ENCODE measurements around the gene STX4. TPM values are rescaled to one million over a fixed set of nuclear protein-coding genes. Genes with fewer than 3 reads are reported as not detected.

The STX4 gene
- polyA plus RNA-seq, 1 of the 3 experiments (the other 2 are of a cell fraction) = 117 TPM

DNA sequence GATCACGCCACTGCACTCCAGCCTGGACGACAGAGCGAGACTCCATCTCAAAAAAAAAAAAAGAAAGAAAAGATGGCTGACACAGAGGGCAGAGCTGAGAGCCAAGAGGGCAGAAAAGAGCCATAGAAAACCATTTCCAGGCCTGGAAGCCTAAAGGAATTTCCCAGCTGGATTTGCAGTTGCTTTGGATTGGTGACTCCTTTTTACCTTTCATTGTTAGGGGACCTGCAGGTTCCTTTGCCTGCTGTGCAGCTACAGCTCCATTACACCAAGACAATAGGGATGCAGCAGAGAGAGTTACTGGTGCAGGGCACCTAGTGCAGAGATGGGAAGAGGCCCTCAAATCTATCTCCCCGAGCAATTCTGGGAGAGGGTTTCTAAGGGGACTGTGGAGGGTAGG is 22.3 kb downstream of the STX4 start:
- Histone ChIP-seq H3K4me2 (no peak overlapping the region), H3K9ac (no peak overlapping the region), H3F3A (replicated peaks; ENCODE audit: insufficient read depth) (peaks cover 15% of the 10 kb centered on the region), H3K27me3 (ENCODE audit: insufficient read depth) (no peaks in the 10 kb centered on the region), H3K9me3 (no peaks in the 10 kb centered on the region), H4K20me1 (ENCODE audit: insufficient read depth) (no peaks in the 10 kb centered on the region), H3K9me2 (no peaks in the 10 kb centered on the region), H3K4me1 (ENCODE audit: control insufficient read depth in 1 of 2, insufficient read depth in 2 of 2, low read depth in 1 of 2, low read length in 1 of 2) (peaks cover 0 to 5% of the 10 kb centered on the region in 2 experiments; a peak in 1 of 4 replicates), H3K36me3 (replicated peaks in 1 of 2; ENCODE audit: control insufficient read depth in 1 of 2, insufficient read depth in 2 of 2, low read length in 1 of 2) (peaks cover 6 to 14% of the 10 kb centered on the region in 2 experiments), H3K79me2 (ENCODE audit: insufficient read depth) (peaks cover 10% of the 10 kb centered on the region), H2AFZ (ENCODE audit: low read depth) (no peak overlapping the region), H3K27ac (ENCODE audit: low read depth in 2 of 2, low read length in 1 of 2) (no peak overlapping the region), H3K4me3 (ENCODE audit: low read depth in 2 of 2, low read length in 1 of 2) (no peak overlapping the region)
- CTCF ChIA-PET = interaction anchor here (1.0 to 1.1 kb wide), 2 partner anchors 9 to 87 kb away, joined by 3 read pairs; no protein-coding TSS in a partner anchor
- WGBS (ENCODE audit: low lambda C conversion rate) = 88% methylated on average over 4 of the region's 4 CpGs
- POLR2A ChIA-PET = no interaction called here
- DNase-seq = no peak
- no peak for TF ChIP-seq FOSL2 (IDR thresholded peaks at IDR 0.05; ENCODE audit: borderline replicate concordance, low read depth)
- TF ChIP-seq, protein P1, sequence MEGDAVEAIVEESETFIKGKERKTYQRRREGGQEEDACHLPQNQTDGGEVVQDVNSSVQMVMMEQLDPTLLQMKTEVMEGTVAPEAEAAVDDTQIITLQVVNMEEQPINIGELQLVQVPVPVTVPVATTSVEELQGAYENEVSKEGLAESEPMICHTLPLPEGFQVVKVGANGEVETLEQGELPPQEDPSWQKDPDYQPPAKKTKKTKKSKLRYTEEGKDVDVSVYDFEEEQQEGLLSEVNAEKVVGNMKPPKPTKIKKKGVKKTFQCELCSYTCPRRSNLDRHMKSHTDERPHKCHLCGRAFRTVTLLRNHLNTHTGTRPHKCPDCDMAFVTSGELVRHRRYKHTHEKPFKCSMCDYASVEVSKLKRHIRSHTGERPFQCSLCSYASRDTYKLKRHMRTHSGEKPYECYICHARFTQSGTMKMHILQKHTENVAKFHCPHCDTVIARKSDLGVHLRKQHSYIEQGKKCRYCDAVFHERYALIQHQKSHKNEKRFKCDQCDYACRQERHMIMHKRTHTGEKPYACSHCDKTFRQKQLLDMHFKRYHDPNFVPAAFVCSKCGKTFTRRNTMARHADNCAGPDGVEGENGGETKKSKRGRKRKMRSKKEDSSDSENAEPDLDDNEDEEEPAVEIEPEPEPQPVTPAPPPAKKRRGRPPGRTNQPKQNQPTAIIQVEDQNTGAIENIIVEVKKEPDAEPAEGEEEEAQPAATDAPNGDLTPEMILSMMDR (IDR thresholded peaks at IDR 0.05) = no peak
- TF ChIP-seq NFIC (IDR thresholded peaks at IDR 0.05; ENCODE audit: borderline replicate concordance) = no peak
- no peak for TF ChIP-seq RCOR1 (IDR thresholded peaks at IDR 0.05; ENCODE audit: low read length)
- TF ChIP-seq EZH2phosphoT487 (IDR thresholded peaks at IDR 0.05; ENCODE audit: borderline replicate concordance, low read depth) = no peak
- TF ChIP-seq, protein P2, sequence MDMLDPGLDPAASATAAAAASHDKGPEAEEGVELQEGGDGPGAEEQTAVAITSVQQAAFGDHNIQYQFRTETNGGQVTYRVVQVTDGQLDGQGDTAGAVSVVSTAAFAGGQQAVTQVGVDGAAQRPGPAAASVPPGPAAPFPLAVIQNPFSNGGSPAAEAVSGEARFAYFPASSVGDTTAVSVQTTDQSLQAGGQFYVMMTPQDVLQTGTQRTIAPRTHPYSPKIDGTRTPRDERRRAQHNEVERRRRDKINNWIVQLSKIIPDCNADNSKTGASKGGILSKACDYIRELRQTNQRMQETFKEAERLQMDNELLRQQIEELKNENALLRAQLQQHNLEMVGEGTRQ (IDR thresholded peaks at IDR 0.05; ENCODE audit: borderline replicate concordance, low read depth, low read length) = no peak
- TF ChIP-seq, protein P3, sequence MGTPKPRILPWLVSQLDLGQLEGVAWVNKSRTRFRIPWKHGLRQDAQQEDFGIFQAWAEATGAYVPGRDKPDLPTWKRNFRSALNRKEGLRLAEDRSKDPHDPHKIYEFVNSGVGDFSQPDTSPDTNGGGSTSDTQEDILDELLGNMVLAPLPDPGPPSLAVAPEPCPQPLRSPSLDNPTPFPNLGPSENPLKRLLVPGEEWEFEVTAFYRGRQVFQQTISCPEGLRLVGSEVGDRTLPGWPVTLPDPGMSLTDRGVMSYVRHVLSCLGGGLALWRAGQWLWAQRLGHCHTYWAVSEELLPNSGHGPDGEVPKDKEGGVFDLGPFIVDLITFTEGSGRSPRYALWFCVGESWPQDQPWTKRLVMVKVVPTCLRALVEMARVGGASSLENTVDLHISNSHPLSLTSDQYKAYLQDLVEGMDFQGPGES (IDR thresholded peaks at IDR 0.05; ENCODE audit: low read depth, low read length) = no peak
- TF ChIP-seq, protein P4, sequence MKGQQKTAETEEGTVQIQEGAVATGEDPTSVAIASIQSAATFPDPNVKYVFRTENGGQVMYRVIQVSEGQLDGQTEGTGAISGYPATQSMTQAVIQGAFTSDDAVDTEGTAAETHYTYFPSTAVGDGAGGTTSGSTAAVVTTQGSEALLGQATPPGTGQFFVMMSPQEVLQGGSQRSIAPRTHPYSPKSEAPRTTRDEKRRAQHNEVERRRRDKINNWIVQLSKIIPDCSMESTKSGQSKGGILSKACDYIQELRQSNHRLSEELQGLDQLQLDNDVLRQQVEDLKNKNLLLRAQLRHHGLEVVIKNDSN (IDR thresholded peaks at IDR 0.05; ENCODE audit: borderline replicate concordance, low read depth) = no peak
- TF ChIP-seq YY1 (IDR thresholded peaks at IDR 0.05; ENCODE audit: low read depth) = no peak
- no peak for TF ChIP-seq CHD2 (IDR thresholded peaks at IDR 0.05; ENCODE audit: low read length, partially characterized antibody)
- TF ChIP-seq EP300 (IDR thresholded peaks at IDR 0.05; ENCODE audit: borderline replicate concordance in 1 of 2, low read depth in 1 of 2, low read length in 1 of 2) = no peak
- no peak for TF ChIP-seq TAF1 (IDR thresholded peaks at IDR 0.05; ENCODE audit: borderline replicate concordance, low read depth, low read length)
- TF ChIP-seq, protein P5, sequence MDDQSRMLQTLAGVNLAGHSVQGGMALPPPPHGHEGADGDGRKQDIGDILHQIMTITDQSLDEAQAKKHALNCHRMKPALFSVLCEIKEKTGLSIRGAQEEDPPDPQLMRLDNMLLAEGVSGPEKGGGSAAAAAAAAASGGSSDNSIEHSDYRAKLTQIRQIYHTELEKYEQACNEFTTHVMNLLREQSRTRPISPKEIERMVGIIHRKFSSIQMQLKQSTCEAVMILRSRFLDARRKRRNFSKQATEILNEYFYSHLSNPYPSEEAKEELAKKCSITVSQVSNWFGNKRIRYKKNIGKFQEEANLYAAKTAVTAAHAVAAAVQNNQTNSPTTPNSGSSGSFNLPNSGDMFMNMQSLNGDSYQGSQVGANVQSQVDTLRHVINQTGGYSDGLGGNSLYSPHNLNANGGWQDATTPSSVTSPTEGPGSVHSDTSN (IDR thresholded peaks at IDR 0.05) = no peak
- TF ChIP-seq SMC3 (IDR thresholded peaks at IDR 0.05; ENCODE audit: low read depth, low read length) = no peak
- TF ChIP-seq NRF1 (IDR thresholded peaks at IDR 0.05; ENCODE audit: low read depth, low read length) = no peak
